ENCODE data around the gene LCN15. TPM values are rescaled to one million over a fixed set of nuclear protein-coding genes. Genes with fewer than 3 reads are reported as not detected.

LCN15 gene
- total and polyA plus RNA-seq, 8 donors, result not detected

GRCh38 chr9:136806631-136807201 lies 42.4 kb upstream of the LCN15 start:
- no peak for TF ChIP-seq EP300 (IDR thresholded peaks at IDR 0.05)
- no peak for TF ChIP-seq POLR2A (IDR thresholded peaks at IDR 0.05)
- no peak for TF ChIP-seq POLR2AphosphoS5 (IDR thresholded peaks at IDR 0.05)
- no peak for TF ChIP-seq CTCF (IDR thresholded peaks at IDR 0.05)
- Histone ChIP-seq H3K9me3 (no peaks in the 10 kb centered on the region), H3K36me3 (peaks cover 0 to 24% (median 9%) of the 10 kb centered on the region in 4 donors), H3K27ac (peak overlapping the region; percentile 88 to 96 (median 93)), H3K27me3 (peaks cover 0 to 11% (median 0%) of the 10 kb centered on the region in 3 donors), H3K4me1 (peaks cover 30 to 52% (median 45%) of the 10 kb centered on the region in 4 donors), H3K4me3 (peak overlapping the region; percentile 94 to 100 (median 98))
- WGBS, 5 donors, result 47 to 65% (median 60%) methylated on average over 12 to 25 of the region's 25 CpGs
- DNase-seq, result no peak
- intact Hi-C loops (cut with DNase I; ENCODE audit: low total_unique reads), result no loop called here

- peaks cover 30 to 52% (median 46%) of the 10 kb centered on the region in 4 donors for H3K4me1 ChIP-seq
- WGBS, 5 donors, result 89 to 99% (median 97%) methylated on average over 4 to 10 of the region's 10 CpGs
- TF ChIP-seq POLR2AphosphoS5 (IDR thresholded peaks at IDR 0.05), result no peak
- no peak for TF ChIP-seq POLR2A (IDR thresholded peaks at IDR 0.05)
- TF ChIP-seq CTCF (IDR thresholded peaks at IDR 0.05), result no peak
- TF ChIP-seq EP300 (IDR thresholded peaks at IDR 0.05), result no peak
- H3K27me3 ChIP-seq, result peaks cover 0 to 17% (median 3%) of the 10 kb centered on the region in 3 donors
- DNase-seq, result no peak
- H3K36me3 ChIP-seq, result peaks cover 0 to 24% (median 7%) of the 10 kb centered on the region in 4 donors
- H3K4me3 ChIP-seq, result no peak overlapping the region
- intact Hi-C loops (cut with DNase I; ENCODE audit: low total_unique reads), result no loop called here
- H3K9me3 ChIP-seq, result no peaks in the 10 kb centered on the region
- H3K27ac ChIP-seq, result no peak overlapping the region
These were observed 41.7 kb upstream of the LCN15 start for GRCh38 chr9:136806067-136806466.

GRCh38 chr9:136805207-136805740 lies 41.0 kb upstream of the LCN15 start:
- WGBS, 5 donors, result 82 to 93% (median 91%) methylated on average over 9 to 12 of the region's 12 CpGs
- peaks cover 0 to 25% (median 11%) of the 10 kb centered on the region in 3 donors for H3K27me3 ChIP-seq
- no peaks in the 10 kb centered on the region for H3K9me3 ChIP-seq
- peaks cover 37 to 52% (median 48%) of the 10 kb centered on the region in 4 donors for H3K4me1 ChIP-seq
- TF ChIP-seq POLR2A (IDR thresholded peaks at IDR 0.05) (no peak), POLR2AphosphoS5 (IDR thresholded peaks at IDR 0.05) (no peak), CTCF (IDR thresholded peaks at IDR 0.05) (no peak), EP300 (IDR thresholded peaks at IDR 0.05) (no peak)
- no peak for DNase-seq
- intact Hi-C loops (cut with DNase I; ENCODE audit: low total_unique reads), result no loop called here
- H3K27ac ChIP-seq, result no peak overlapping the region
- H3K36me3 ChIP-seq, result peaks cover 0 to 24% (median 3%) of the 10 kb centered on the region in 4 donors
- no peak overlapping the region for H3K4me3 ChIP-seq

GRCh38 chr9:136804509-136805206 lies 40.3 kb upstream of the LCN15 start:
- Histone ChIP-seq H3K9me3 (no peaks in the 10 kb centered on the region), H3K27me3 (peaks cover 2 to 31% (median 17%) of the 10 kb centered on the region in 3 donors), H3K4me3 (no peak overlapping the region), H3K27ac (no peak overlapping the region), H3K36me3 (peaks cover 0 to 17% (median 3%) of the 10 kb centered on the region in 4 donors), H3K4me1 (peaks cover 37 to 52% (median 48%) of the 10 kb centered on the region in 4 donors)
- TF ChIP-seq CTCF (IDR thresholded peaks at IDR 0.05) (no peak), EP300 (IDR thresholded peaks at IDR 0.05) (no peak)
- DNase-seq, result no peak
- intact Hi-C loops (cut with DNase I; ENCODE audit: low total_unique reads), result no loop called here
- WGBS, 5 donors, result 86 to 96% (median 90%) methylated on average over 12 to 20 of the region's 20 CpGs

Measured in stomach (tissue), 9 donors.